Non-pigmented ciliary epithelial cell (primary cell): ENCODE data around the gene PLA2G6.
A peak's percentile ranks its signal among the peaks of the same experiment; 100 is the strongest.

Experiments
- DNase-seq: peaks from one replicate; pipeline ENCODE4 v3.0.0-alpha.2; 2010; ENCODE audit warnings: low read depth

The PLA2G6 gene

GRCh38 chr22:38069372-38070249, 112.0 kb downstream of the PLA2G6 start:
- DNase-seq: peak; percentile 41

- no peak for DNase-seq
Measured at GRCh38 chr22:38068641-38069371, 112.8 kb downstream of the PLA2G6 start.

- DNase-seq: no peak
Measured at GRCh38 chr22:38067761-38068360, 113.8 kb downstream of the PLA2G6 start.

GRCh38 chr22:38067028-38067415, 114.6 kb downstream of the PLA2G6 start:
- no peak for DNase-seq

GRCh38 chr22:38066381-38067027, 115.1 kb downstream of the PLA2G6 start:
- no peak for DNase-seq

- no peak for DNase-seq
Measured at GRCh38 chr22:38065539-38065938, 116.1 kb downstream of the PLA2G6 start.

- DNase-seq: no peak
Measured at GRCh38 chr22:38062791-38063190, 118.8 kb downstream of the PLA2G6 start.
